ENCODE measurements around the gene MEF2C. TPM values are rescaled to one million over a fixed set of nuclear protein-coding genes. Genes with fewer than 3 reads are reported as not detected.

The MEF2C gene
- total RNA-seq, 1 donor, result 30.0 TPM

- H3K9me3 ChIP-seq (ENCODE audit: low read depth, low read length), result no peaks in the 10 kb centered on the region
- peaks cover 97% of the 10 kb centered on the region for H3K27me3 ChIP-seq (ENCODE audit: insufficient read depth, low read length)
- H3K4me1 ChIP-seq (ENCODE audit: insufficient read depth, low read length), result peaks cover 34% of the 10 kb centered on the region
- no peak overlapping the region for H3K4me3 ChIP-seq (ENCODE audit: low read length)
Measured at GRCh38 chr5:88677376-88677895, 205.5 kb downstream of the MEF2C start.

- Histone ChIP-seq H3K9me3 (ENCODE audit: low read depth, low read length) (no peaks in the 10 kb centered on the region), H3K4me3 (ENCODE audit: low read length) (no peak overlapping the region), H3K27me3 (ENCODE audit: insufficient read depth, low read length) (peaks cover 97% of the 10 kb centered on the region), H3K4me1 (ENCODE audit: insufficient read depth, low read length) (peaks cover 38% of the 10 kb centered on the region)
Measured at GRCh38 chr5:88676637-88677375, 206.2 kb downstream of the MEF2C start.

GRCh38 chr5:88675708-88676636, 207.0 kb downstream of the MEF2C start:
- Histone ChIP-seq H3K4me3 (ENCODE audit: low read length) (peak overlapping the region; percentile 13), H3K9me3 (ENCODE audit: low read depth, low read length) (no peaks in the 10 kb centered on the region), H3K4me1 (ENCODE audit: insufficient read depth, low read length) (peaks cover 39% of the 10 kb centered on the region), H3K27me3 (ENCODE audit: insufficient read depth, low read length) (peaks cover 97% of the 10 kb centered on the region)

GRCh38 chr5:88675168-88675707, 207.7 kb downstream of the MEF2C start:
- no peaks in the 10 kb centered on the region for H3K9me3 ChIP-seq (ENCODE audit: low read depth, low read length)
- H3K4me1 ChIP-seq (ENCODE audit: insufficient read depth, low read length), result peaks cover 33% of the 10 kb centered on the region
- peak overlapping the region; percentile 1 for H3K4me3 ChIP-seq (ENCODE audit: low read length)

GRCh38 chr5:88674356-88675167, 208.4 kb downstream of the MEF2C start:
- Histone ChIP-seq H3K4me3 (ENCODE audit: low read length) (peak overlapping the region; percentile 8), H3K9me3 (ENCODE audit: low read depth, low read length) (no peaks in the 10 kb centered on the region), H3K4me1 (ENCODE audit: insufficient read depth, low read length) (peaks cover 26% of the 10 kb centered on the region), H3K27me3 (ENCODE audit: insufficient read depth, low read length) (peaks cover 97% of the 10 kb centered on the region)

More at GRCh38 chr5:88675168-88675707, 207.7 kb downstream of the MEF2C start:
- H3K27me3 ChIP-seq (ENCODE audit: insufficient read depth, low read length), result peaks cover 97% of the 10 kb centered on the region

- H3K4me3 ChIP-seq (ENCODE audit: low read length), result no peak overlapping the region
- H3K27me3 ChIP-seq (ENCODE audit: insufficient read depth, low read length), result peaks cover 97% of the 10 kb centered on the region
- peaks cover 26% of the 10 kb centered on the region for H3K4me1 ChIP-seq (ENCODE audit: insufficient read depth, low read length)
- no peaks in the 10 kb centered on the region for H3K9me3 ChIP-seq (ENCODE audit: low read depth, low read length)
Measured at GRCh38 chr5:88673253-88674105, 209.5 kb downstream of the MEF2C start.

- no peaks in the 10 kb centered on the region for H3K9me3 ChIP-seq (ENCODE audit: low read depth, low read length)
- no peak overlapping the region for H3K4me3 ChIP-seq (ENCODE audit: low read length)
- H3K27me3 ChIP-seq (ENCODE audit: insufficient read depth, low read length), result peaks cover 99% of the 10 kb centered on the region
- peaks cover 29% of the 10 kb centered on the region for H3K4me1 ChIP-seq (ENCODE audit: insufficient read depth, low read length)
Measured at GRCh38 chr5:88672644-88673252, 210.2 kb downstream of the MEF2C start.

GRCh38 chr5:88671505-88672499, 211.2 kb downstream of the MEF2C start:
- Histone ChIP-seq H3K9me3 (ENCODE audit: low read depth, low read length) (no peaks in the 10 kb centered on the region), H3K4me1 (ENCODE audit: insufficient read depth, low read length) (peaks cover 38% of the 10 kb centered on the region)

GRCh38 chr5:88671106-88671504, 211.9 kb downstream of the MEF2C start:
- H3K4me3 ChIP-seq (ENCODE audit: low read length), result no peak overlapping the region
- peaks cover 100% of the 10 kb centered on the region for H3K27me3 ChIP-seq (ENCODE audit: insufficient read depth, low read length)
- H3K9me3 ChIP-seq (ENCODE audit: low read depth, low read length), result no peaks in the 10 kb centered on the region
- H3K4me1 ChIP-seq (ENCODE audit: insufficient read depth, low read length), result peaks cover 44% of the 10 kb centered on the region

More at GRCh38 chr5:88671505-88672499, 211.2 kb downstream of the MEF2C start:
- H3K27me3 ChIP-seq (ENCODE audit: insufficient read depth, low read length), result peaks cover 99% of the 10 kb centered on the region
- H3K4me3 ChIP-seq (ENCODE audit: low read length), result no peak overlapping the region

GRCh38 chr5:88670461-88670860, 212.5 kb downstream of the MEF2C start:
- Histone ChIP-seq H3K4me3 (ENCODE audit: low read length) (no peak overlapping the region), H3K9me3 (ENCODE audit: low read depth, low read length) (no peaks in the 10 kb centered on the region), H3K27me3 (ENCODE audit: insufficient read depth, low read length) (peaks cover 100% of the 10 kb centered on the region), H3K4me1 (ENCODE audit: insufficient read depth, low read length) (peaks cover 43% of the 10 kb centered on the region)

- H3K9me3 ChIP-seq (ENCODE audit: low read depth, low read length), result no peaks in the 10 kb centered on the region
- no peak overlapping the region for H3K4me3 ChIP-seq (ENCODE audit: low read length)
- H3K27me3 ChIP-seq (ENCODE audit: insufficient read depth, low read length), result peaks cover 100% of the 10 kb centered on the region
- peaks cover 34% of the 10 kb centered on the region for H3K4me1 ChIP-seq (ENCODE audit: insufficient read depth, low read length)
Measured at GRCh38 chr5:88669371-88670050, 213.5 kb downstream of the MEF2C start.
